LNCaP clone FGC (cell line): ENCODE data around the gene DIS3L2.
"Not testable (repeated sequence)": the region's sequence is repeated elsewhere in the genome, so short reads cannot be mapped to it uniquely, and the experiment has no call there.

ENCODE experiments used
- DNase-seq: peaks from one replicate; pipeline ENCODE4 v3.0.0-alpha.2; 2011; ENCODE audit warnings: low read depth
- H3K4me3 ChIP-seq: 2 replicates; pipeline ENCODE4 v1.5.1; 2011; ENCODE audit warnings: mild to moderate bottlenecking, low read depth, low read length, control low read depth
- CTCF ChIP-seq: IDR thresholded peaks from 2 replicates; pipeline ENCODE4 v1.5.1; 2012; ENCODE audit warnings: mild to moderate bottlenecking; ENCODE audit not compliant: control insufficient read depth, insufficient read depth; ENCODE audit errors: extremely low read depth

The DIS3L2 gene

GRCh38 chr2:232369126-232369951, 407.8 kb downstream of the DIS3L2 start:
- DNase-seq, result no peak

GRCh38 chr2:232370007-232370406, 408.5 kb downstream of the DIS3L2 start:
- not testable (repeated sequence) for DNase-seq

More at GRCh38 chr2:232369126-232369951, 407.8 kb downstream of the DIS3L2 start:
- H3K4me3 ChIP-seq, result no peak overlapping the region
- no peak for TF ChIP-seq CTCF

DNA sequence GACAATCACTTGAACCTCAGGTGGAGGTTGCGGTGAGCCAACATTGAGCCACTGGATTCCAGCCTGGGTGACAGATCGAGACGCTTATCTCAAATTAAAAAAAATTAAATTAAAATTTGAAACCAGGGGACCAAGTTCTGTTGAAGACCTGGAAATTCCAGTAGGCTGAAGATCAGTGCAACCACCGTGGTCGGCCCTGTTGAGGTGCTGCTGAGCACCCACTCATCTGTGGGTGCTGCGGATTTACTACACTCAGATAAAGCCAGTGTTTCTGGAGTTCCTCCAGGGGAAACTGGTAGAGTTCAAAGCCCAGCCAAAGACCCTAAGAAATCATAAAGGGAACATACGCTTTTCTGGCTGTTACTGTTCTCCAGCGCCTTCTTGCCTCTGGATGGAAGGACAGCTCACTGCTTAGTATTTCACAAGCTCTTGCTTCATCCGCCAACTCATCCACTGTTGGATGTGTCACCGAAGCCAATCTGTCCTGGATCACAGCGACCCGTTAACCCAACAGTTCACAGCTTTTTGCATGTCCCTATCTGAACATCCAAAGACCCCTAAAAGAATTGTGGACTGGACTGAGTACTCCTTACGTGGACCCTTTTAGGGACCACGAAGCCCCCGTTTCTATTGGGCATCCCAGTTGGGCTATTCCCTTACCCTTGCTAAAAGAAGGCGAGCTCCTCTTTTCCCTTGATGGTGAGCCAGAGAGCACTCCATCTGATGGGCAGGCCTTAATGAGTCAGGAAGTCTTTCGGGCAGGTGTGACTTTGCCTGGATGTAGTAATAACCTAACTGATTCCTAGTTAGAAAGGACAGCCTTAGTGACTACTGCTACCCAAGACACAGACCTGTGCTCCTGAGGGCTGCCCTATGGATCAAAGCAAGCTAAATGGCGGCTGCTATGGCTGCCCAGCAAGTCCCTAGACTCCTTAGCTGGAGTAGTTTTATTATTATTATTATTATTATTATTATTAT, 411.0 kb downstream of the DIS3L2 start:
- no peak for DNase-seq
- TF ChIP-seq CTCF, result no peak
- H3K4me3 ChIP-seq, result no peak overlapping the region

More at GRCh38 chr2:232370007-232370406, 408.5 kb downstream of the DIS3L2 start:
- not testable (repeated sequence) for H3K4me3 ChIP-seq

DNA sequence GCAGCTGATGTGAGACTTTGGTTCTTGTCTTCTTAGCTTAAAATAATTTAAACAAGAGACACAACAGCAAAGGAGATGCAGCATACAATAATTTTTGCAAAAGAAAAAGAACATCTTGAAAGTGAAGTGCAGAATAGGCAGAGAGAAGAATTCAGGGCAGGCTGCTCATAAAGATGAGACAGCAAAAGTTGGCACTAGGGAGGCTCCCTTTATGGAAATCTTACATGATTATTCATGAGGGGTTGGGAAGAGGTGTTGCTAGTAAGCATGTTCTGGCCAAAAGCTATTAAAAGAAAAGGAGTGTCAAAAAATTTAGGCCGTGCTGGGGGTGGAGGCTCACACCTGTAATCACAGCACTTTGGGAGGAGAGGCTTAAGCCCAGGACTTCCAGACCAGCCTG, 412.8 kb downstream of the DIS3L2 start:
- TF ChIP-seq CTCF, result no peak
- no peak for DNase-seq
- no peak overlapping the region for H3K4me3 ChIP-seq

- no peak for DNase-seq
- TF ChIP-seq CTCF, result no peak
- no peak overlapping the region for H3K4me3 ChIP-seq
These were observed 413.7 kb downstream of the DIS3L2 start for GRCh38 chr2:232375164-232375563.

GRCh38 chr2:232376260-232376659, 414.7 kb downstream of the DIS3L2 start:
- DNase-seq, result no peak
- H3K4me3 ChIP-seq, result no peak overlapping the region
- TF ChIP-seq CTCF, result no peak

GRCh38 chr2:232376713-232377112, 415.2 kb downstream of the DIS3L2 start:
- TF ChIP-seq CTCF, result no peak
- no peak overlapping the region for H3K4me3 ChIP-seq
- DNase-seq, result no peak
